Keratinocyte (primary cell): ENCODE measurements around the gene CYP4F8. TPM values are rescaled to one million over a fixed set of nuclear protein-coding genes. Genes with fewer than 3 reads are reported as not detected.

Experiments
- DNase-seq: peaks from one replicate; pipeline ENCODE4 v3.0.0-alpha.2; 2011; ENCODE audit warnings: low read depth, missing footprints, low spot score
- FAIRE-seq: peaks from 2 replicates; lab custom pipeline; 2011; peaks lifted over from hg19 to GRCh38; lab: Jason Lieb, UNC
- H2AFZ ChIP-seq: 2 replicates; pipeline ENCODE4 v1.6.0; 2012; ENCODE audit warnings: low read length, control low read depth, inconsistent platforms; ENCODE audit not compliant: control insufficient read depth
- H3K27ac ChIP-seq: 2 replicates; pipeline ENCODE4 v1.5.1; 2011; ENCODE audit warnings: low read length; ENCODE audit not compliant: control insufficient read depth, insufficient read depth
- H3K27me3 ChIP-seq: 3 replicates; pipeline ENCODE4 v1.6.0; 2011; ENCODE audit warnings: low read length; ENCODE audit not compliant: control insufficient read depth, insufficient read depth; ENCODE audit errors: extremely low read depth
- H3K36me3 ChIP-seq, 2 experiments: 2 replicates in 1 of 2; 3 replicates in 1 of 2; pipeline ENCODE4 v1.5.1; 2011; ENCODE audit warnings: low read length in 2 of 2, mild to moderate bottlenecking in 1 of 2; ENCODE audit not compliant: control insufficient read depth in 2 of 2, insufficient read depth in 2 of 2; ENCODE audit errors: extremely low read depth in 1 of 2
- H3K4me1 ChIP-seq: 3 replicates; pipeline ENCODE4 v1.5.1; 2011; ENCODE audit warnings: low read length; ENCODE audit not compliant: control insufficient read depth, insufficient read depth; ENCODE audit errors: extremely low read depth
- H3K4me2 ChIP-seq: 3 replicates; pipeline ENCODE4 v1.6.0; 2011; ENCODE audit warnings: low read depth, low read length; ENCODE audit not compliant: control insufficient read depth, insufficient read depth; ENCODE audit errors: extremely low read depth
- H3K4me3 ChIP-seq, 3 experiments: fragments of 200-600 bp in 1 of 3; sonication (generic) in 1 of 3; 2 replicates in 2 of 3; 3 replicates in 1 of 3; pipeline ENCODE4 v1.5.1; 2011 to 2016; ENCODE audit warnings: low read length in 3 of 3, mild to moderate bottlenecking in 3 of 3, control low read depth in 2 of 3, inconsistent platforms in 1 of 3, low read depth in 1 of 3, mixed read lengths in 1 of 3, mixed run types in 1 of 3, moderate library complexity in 1 of 3; ENCODE audit not compliant: control insufficient read depth in 2 of 3, insufficient read depth in 2 of 3; ENCODE audit errors: extremely low read depth in 1 of 3
- H3K79me2 ChIP-seq: 2 replicates; pipeline ENCODE4 v1.6.0; 2012; ENCODE audit warnings: low read length; ENCODE audit not compliant: control insufficient read depth, insufficient read depth
- H3K9ac ChIP-seq: 3 replicates; pipeline ENCODE4 v1.6.0; 2011; ENCODE audit warnings: low read length; ENCODE audit not compliant: control insufficient read depth, insufficient read depth; ENCODE audit errors: extremely low read depth
- H3K9me1 ChIP-seq: 3 replicates; pipeline ENCODE4 v1.6.0; 2011; ENCODE audit warnings: low read length; ENCODE audit not compliant: control insufficient read depth, insufficient read depth; ENCODE audit errors: extremely low read depth
- H3K9me3 ChIP-seq: 2 replicates; pipeline ENCODE4 v1.5.1; 2012; ENCODE audit warnings: low read depth, low read length; ENCODE audit not compliant: control insufficient read depth
- H4K20me1 ChIP-seq: 3 replicates; pipeline ENCODE4 v1.6.0; 2011; ENCODE audit warnings: low read length; ENCODE audit not compliant: control insufficient read depth, insufficient read depth; ENCODE audit errors: extremely low read depth
- CTCF ChIP-seq, 3 experiments: IDR thresholded peaks in 1 of 3; conservative IDR thresholded peaks in 1 of 3; optimal IDR thresholded peaks in 1 of 3; 2 replicates in 2 of 3; 3 replicates in 1 of 3; pipeline versions ENCODE3 to v1.5.1; 2011; ENCODE audit warnings: low read length in 3 of 3, mild to moderate bottlenecking in 3 of 3, moderate library complexity in 2 of 3, control low read depth in 1 of 3, inconsistent platforms in 1 of 3; ENCODE audit not compliant: insufficient read depth in 2 of 3; ENCODE audit errors: extremely low read depth in 1 of 3
- EZH2 ChIP-seq: IDR thresholded peaks from one replicate; pipeline ENCODE4 v1.6.1; 2012; ENCODE audit warnings: inconsistent platforms, mild to moderate bottlenecking, low read length, moderate library complexity
- dilution Hi-C: fragments of 300-500 bp; cut with MboI; formaldehyde crosslinking; loops from one replicate; pipeline ENCODE4 v1.7.0; 2020; ENCODE audit warnings: low sequenced_read_pairs; ENCODE audit not compliant: extremely low pct_ligation_motif_present
- polyA plus RNA-seq, 5 experiments: library from polyadenylated mRNA; depleted of rRNA in 3 of 5; stranded (reverse) in 3 of 5; stranded (forward) in 1 of 5; unstranded in 1 of 5; fragments of >200 nt; gene quantifications; 1 replicate in 1 of 5; 2 replicates in 3 of 5; 3 replicates in 1 of 5; pipeline versions ENCODE4 v1.2.1 to v1.2.3, GENCODE V29; 2011 to 2012; ENCODE audit warnings: missing spikeins in 2 of 5, low read depth in 1 of 5, low replicate concordance in 1 of 5

The CYP4F8 gene
- polyA plus RNA-seq, 1 donor (not counting 4 experiments of a cell fraction or from before 2014, with no cell fraction given) = not detected

GRCh38 chr19:15673176-15673654, 58.2 kb downstream of the CYP4F8 start:
- no peaks in the 10 kb centered on the region for H3K4me1 ChIP-seq
- no peaks in the 10 kb centered on the region for H3K9me1 ChIP-seq
- DNase-seq = no peak
- TF ChIP-seq CTCF (optimal IDR thresholded peaks at IDR 0.05 in 1 of 3, IDR thresholded peaks at IDR 0.05 in 1 of 3, conservative IDR thresholded peaks at IDR 0.05 in 1 of 3; ENCODE audit: extremely low read depth in 1 of 3, insufficient read depth in 2 of 3, low read length in 3 of 3) (no peak), EZH2 (no peak)
- H3K9ac ChIP-seq = no peak overlapping the region
- H3K27me3 ChIP-seq = peaks cover 4% of the 10 kb centered on the region
- H3K4me3 ChIP-seq = no peak overlapping the region
- H3K36me3 ChIP-seq = no peaks in the 10 kb centered on the region
- no peak for FAIRE-seq
- no peak overlapping the region for H3K27ac ChIP-seq
- no peak overlapping the region for H3K4me2 ChIP-seq
- no peaks in the 10 kb centered on the region for H4K20me1 ChIP-seq
- no peaks in the 10 kb centered on the region for H3K79me2 ChIP-seq
- H3K9me3 ChIP-seq = no peaks in the 10 kb centered on the region
- no peak overlapping the region for H2AFZ ChIP-seq
- dilution Hi-C loops = no loop called here

GRCh38 chr19:15675560-15675959, 60.5 kb downstream of the CYP4F8 start:
- Histone ChIP-seq H2AFZ (no peak overlapping the region), H3K9me3 (no peaks in the 10 kb centered on the region), H3K36me3 (no peaks in the 10 kb centered on the region), H3K4me3 (no peak overlapping the region), H3K4me1 (no peaks in the 10 kb centered on the region), H4K20me1 (no peaks in the 10 kb centered on the region), H3K27ac (no peak overlapping the region), H3K9me1 (no peaks in the 10 kb centered on the region), H3K4me2 (no peak overlapping the region), H3K9ac (no peak overlapping the region), H3K27me3 (peaks cover 4% of the 10 kb centered on the region), H3K79me2 (no peaks in the 10 kb centered on the region)
- no peak for TF ChIP-seq EZH2
- no peak for TF ChIP-seq CTCF (optimal IDR thresholded peaks at IDR 0.05 in 1 of 3, IDR thresholded peaks at IDR 0.05 in 1 of 3, conservative IDR thresholded peaks at IDR 0.05 in 1 of 3; ENCODE audit: extremely low read depth in 1 of 3, insufficient read depth in 2 of 3, low read length in 3 of 3)
- dilution Hi-C loops = no loop called here
- no peak for FAIRE-seq
- no peak for DNase-seq
